ENCODE data around the gene VIM.

VIM gene

DNA sequence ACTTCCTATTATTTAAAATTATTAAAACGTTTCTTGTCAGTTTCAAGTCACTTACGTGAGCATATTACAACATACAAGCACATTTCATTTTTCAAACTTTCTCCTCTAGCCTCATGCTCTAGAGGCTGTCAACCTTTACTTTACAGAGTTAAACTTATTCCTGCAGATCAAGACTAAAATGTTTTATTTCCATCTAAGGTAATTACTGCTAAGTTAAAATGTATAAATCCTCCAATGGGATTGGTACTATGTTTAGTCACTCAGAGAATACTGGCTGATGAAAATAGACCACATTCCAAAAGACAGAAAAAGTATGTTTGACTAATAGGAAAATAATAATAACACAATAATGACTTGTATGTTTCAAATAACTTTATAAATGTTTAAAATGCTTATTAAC, 18.2 kb upstream of the VIM start:
- DNase-seq (ENCODE audit: low read depth in 2 of 2) = no peak

DNA sequence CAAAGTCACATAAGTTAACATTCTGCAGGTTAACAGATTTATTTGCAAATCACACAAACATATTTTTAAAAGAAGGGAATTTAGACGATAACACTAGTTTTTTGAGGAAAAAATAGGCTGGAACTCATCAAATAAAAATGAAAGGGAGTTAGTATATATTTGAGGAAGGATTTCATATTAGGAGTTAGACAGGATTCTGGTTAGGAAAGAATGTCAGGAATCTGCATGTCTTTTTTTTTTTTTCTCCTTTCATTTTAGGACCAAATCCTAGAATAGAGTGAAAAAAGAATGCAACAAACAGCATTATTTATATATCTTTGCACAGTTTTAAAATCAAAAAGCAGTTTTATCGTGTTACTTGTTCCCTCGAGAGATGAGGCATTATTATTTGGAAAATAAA, 17.7 kb upstream of the VIM start:
- no peak for DNase-seq (ENCODE audit: low read depth in 2 of 2)

DNA sequence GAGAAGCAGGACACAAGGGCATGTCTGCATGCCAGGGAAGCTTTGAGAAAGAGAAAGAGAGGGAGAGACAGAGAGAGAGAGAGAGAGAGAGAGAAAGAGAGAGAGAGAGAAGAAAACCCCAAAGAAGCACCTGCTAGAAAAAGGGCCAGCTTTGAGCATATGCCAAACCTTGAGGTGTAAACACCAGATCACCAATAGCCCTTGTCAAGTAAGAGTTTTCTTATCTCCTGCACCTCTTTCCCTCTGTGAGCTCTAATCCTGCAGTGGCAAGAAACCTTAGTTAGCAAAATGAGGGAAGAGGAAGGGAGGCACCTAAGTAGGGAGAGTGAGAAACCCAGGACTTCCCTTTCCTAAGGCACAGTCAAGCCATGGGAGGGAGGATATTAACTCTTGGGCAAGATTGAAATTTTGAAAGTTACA, 15.2 kb upstream of the VIM start:
- DNase-seq (ENCODE audit: low read depth in 2 of 2) = no peak

DNA sequence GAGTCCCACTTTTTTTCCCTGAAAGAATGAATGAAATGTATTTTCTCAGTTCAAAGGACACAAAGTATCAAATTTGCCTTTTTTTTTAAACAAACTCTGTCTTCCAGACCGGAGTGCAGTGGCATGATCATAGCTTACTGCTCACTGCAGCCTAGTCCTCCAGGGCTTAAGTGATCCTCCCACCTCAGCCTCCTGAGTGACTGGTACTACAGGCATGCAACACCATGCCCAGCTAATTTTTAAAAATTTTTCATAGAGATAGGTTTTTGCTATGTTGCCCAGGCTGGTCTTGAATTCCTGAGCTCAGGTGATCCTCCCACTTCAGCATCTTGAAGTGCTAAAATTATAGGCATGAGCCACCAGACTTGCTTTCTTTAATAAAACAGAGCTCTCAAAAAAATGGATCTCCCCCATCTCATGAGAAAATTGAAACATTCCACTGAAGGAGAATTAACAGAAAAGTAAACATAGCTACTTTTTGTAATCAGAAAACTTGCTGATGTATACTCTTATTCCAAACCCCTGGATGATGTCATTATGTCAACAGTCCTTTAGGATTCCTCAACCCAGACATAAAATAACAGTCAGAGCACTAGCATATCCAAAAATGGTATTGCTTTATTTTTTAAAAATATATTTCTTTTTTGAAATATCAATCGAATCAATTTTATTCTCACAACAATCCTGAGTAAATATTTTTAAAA, 14.2 kb upstream of the VIM start:
- no peak for DNase-seq (ENCODE audit: low read depth in 2 of 2)

DNA sequence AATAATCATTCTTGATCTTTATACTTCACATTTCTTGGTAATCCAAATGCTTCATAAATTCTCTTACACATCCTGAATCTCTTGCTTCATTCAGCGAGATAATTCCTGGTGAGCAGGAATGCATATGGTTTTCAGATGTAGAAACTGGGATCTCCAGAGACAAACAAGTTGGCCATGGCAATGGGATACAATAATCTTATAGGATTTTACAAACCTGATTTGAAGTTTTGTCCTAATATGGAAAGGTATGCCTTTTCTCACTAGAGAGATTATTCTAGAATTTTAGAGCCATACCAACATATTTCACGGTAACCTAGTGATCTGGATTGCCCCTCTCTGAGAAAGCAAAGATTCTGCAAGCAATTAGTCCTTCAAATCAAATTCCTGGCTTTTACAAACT, 13.5 kb upstream of the VIM start:
- no peak for DNase-seq (ENCODE audit: low read depth in 2 of 2)

DNA sequence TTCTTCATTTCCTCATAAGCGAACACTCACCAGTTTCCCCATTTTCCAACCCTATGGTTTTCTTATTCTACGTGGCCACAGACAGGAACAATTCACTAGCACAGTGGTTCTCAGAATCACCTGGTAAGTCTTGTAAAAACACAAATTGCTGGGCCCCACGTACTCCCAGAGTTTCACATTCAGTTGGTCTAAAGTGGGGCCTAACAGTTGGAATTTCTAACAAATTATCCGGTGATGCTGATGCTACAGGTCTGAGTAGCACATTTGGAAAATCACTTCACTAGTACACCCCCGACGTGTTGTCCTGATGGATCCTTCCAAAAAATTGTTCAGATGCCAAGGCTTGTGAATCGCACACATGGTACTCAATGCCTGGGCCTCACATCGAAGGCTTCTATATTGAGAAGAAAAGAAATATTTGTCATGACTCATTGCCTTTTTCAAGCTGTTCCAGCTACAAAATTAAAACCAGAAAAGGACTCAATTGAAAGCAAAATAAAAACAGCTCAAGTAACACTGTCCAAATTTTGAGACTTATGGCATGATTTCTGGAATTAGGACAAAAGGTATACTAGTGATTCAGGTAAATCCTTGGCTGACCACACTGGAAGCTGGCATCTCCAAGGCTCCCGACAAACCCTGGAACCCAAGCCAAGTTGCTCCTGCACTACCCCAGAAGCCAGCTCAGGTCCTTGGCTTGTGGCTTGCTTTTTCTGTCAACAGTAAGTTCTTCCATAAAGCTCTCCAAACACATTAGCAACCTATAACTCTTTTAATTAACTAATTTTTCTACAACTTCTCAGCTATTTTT, 12.9 kb upstream of the VIM start:
- no peak for DNase-seq (ENCODE audit: low read depth in 2 of 2)

DNA sequence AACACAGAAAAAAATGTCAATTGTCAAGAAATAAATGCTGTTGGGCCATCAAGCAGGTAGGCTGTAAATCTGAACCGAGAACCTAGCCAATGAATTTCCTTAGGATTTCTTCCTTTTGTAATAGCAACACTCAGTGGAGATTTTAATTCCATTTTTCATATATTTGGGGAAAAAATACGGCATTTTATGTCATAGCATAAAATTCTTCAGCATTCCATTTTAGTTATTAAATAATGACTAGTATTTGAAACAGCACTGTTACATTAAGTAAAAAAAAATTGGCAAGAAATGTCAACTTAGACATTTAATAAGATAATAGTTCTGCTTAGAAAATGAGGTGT, 12.3 kb upstream of the VIM start:
- DNase-seq (ENCODE audit: low read depth in 2 of 2) = no peak

DNA sequence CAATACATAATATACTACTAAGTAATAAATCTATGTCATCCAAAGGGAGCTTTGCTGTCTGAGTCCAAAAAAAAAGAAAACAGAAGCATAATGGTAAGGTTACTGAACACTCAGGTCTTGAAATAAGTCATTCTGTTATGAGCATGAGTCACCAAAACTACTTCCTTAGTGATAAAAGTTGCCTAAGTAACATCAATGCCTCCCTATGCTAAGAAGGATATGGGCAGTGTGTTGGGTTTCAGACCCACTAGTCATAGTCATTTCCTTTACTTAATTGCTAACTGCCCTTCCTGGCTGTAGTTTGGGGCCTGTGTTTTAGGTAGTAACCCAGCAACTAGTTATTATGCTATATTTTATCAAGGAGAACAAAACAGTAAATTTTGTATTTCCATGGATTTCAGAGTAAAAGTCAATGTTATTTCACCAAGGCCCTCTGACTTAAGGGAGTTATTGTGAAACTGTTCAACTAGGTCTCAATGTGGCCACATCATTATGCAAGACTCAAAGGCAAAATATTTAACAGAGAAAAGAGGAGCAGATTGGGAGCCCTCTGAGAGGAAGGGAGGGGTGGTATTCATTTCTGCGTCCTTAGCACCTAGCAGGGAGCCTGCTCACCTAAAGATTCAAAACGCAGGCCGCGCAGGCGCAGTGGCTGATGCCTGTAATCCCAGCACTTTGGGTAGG, 11.7 kb upstream of the VIM start:
- no peak for DNase-seq (ENCODE audit: low read depth in 2 of 2)

DNA sequence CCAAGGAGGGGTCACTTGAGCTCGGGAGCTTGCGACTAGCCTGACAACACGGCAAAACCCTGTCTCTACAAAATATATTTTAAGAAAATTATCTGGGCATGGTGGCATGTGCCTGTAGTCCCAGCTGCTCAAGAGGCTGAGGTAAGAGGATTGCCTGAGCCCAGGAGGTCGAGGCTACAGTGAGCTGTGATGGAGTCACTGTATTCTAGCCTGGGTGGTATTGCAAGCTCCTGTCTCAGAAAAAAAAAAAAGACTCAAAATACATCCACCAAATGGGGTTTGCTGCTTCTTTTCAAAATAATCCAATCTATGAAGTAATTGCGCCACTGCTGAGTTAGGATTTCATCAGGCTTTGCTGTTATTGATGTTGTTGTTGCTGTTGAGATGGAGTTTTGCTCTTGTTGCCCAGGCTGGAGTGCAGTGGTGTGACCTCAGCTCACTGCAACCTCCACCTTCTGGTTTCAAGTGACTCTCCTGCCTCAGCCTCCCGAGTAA, 11.1 kb upstream of the VIM start:
- no peak for DNase-seq (ENCODE audit: low read depth in 2 of 2)

DNA sequence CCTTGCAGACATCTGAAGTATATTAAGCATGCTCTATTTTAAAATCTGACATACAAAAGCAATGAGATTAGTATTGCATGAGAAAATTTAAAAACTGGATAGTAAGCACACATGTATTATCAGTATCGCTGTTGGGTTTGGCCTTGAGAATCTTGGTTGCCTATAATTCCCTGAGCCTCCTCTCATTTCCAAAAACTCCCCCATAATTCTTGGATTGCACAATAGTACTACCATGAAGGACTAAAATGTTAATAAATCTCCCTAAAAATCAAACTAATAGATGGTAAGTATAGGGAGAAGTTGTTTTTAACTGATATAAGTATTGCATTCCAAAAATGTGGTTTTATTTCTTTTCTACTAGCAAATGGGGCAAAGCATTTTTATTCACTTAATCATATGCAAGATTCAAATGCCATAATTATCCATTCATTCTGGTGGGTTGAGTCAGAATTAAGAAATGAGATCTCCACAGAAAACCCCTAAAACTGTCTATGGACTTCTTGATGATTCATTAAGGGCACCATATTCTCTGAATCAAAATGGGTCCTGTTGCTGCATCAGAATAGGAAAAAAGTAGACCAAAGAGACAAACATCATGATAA, 10.3 kb upstream of the VIM start:
- DNase-seq (ENCODE audit: low read depth in 2 of 2) = no peak

DNA sequence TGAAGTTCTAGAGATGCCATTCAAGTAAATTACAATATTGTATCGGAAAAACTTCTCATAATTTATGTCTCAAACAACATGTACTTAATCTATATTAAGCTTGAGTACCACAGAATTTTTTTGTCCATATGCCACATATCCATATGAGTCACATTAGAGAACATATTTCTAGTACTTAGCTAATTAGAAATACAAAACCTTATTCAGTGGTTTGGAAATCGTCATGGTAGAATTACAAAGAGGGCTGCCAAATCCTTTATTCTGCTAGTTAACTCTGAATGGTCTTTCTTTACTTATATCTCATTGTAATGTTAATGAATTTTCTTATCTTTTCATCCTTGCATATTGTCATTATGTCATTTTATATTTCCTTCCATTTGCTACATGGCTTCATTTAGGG, 9.0 kb upstream of the VIM start:
- no peak for DNase-seq (ENCODE audit: low read depth in 2 of 2)

DNA sequence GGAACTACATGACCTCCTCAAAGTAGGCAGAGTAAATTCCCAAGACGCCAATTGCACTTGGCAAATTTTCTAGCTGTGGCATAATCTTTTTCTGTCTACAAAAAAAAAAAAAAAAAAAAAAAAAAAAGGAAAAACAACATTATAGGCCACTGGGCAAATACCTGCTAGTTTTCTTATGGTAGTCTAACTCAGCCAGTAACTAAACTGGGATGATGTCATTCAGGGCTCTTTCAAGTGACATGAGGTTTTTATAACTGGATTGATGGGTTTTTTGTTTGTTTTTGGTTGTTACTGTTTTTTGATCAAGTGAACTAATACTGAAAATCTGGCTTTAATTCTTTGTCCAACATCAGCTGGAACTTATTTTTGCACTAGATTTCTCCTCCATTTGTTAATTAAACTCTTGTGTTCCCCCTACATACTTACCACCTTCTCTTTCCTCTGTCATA, 7.4 kb upstream of the VIM start:
- DNase-seq (ENCODE audit: low read depth in 2 of 2) = no peak

DNA sequence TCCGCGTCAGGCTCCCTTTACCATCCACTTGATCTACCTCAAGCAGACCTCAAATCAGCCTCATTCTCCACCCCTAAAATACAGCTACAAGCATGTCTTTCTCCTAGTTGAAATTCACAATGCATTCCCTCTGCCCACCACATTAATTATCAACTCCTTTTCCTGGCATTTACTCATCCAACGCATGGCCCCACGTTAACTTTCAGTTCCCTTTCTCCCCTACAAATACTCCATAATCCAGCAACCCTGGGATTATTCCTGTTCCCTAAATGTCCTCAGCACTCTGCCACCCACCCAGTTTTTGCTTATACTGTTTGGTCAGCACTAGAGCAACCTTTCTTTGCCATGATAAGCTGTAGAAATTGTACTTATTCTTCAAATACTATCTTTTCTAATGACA, 5.7 kb upstream of the VIM start:
- no peak for DNase-seq (ENCODE audit: low read depth in 2 of 2)

DNA sequence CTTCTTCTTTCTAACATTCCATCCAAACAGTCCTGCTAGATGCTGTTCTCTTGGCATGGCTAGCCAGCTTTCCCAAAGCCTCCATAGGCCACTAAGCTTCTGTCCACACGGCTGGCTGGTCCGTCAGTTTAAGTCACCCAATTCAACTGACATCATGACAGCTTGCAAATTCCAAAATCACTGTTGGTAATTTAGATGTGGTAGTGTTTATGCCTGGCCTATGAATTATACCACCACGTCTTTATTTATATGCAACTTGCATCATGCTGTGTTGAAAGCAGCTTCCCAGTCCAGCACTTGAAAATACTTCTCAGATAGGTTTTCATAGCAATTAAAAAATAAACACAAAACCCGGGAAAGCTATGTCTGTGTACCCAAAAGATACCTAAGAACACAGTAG, 2.2 kb upstream of the VIM start:
- no peak for DNase-seq (ENCODE audit: low read depth in 2 of 2)

DNA sequence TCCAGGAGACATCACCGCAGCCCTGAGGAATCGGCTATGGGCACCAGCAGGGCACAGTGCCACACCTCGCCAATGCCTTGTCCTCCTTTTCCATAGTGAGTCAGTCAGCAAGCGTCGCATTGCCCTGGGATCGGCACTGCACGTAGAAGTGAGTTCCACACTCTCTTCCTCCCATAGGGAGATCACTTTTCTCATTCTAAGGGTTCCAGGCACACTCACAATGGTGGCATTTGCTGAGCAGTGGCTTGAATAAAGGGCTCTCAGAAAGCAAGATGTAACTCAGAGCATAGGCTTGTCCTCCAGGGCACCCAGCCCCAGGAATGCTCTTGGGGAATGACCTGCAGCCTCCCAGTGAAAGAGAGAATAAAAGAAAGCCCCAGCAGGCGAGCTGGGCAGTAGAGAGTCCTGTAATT, 1.1 kb upstream of the VIM start:
- no peak for DNase-seq (ENCODE audit: low read depth in 2 of 2)

DNA sequence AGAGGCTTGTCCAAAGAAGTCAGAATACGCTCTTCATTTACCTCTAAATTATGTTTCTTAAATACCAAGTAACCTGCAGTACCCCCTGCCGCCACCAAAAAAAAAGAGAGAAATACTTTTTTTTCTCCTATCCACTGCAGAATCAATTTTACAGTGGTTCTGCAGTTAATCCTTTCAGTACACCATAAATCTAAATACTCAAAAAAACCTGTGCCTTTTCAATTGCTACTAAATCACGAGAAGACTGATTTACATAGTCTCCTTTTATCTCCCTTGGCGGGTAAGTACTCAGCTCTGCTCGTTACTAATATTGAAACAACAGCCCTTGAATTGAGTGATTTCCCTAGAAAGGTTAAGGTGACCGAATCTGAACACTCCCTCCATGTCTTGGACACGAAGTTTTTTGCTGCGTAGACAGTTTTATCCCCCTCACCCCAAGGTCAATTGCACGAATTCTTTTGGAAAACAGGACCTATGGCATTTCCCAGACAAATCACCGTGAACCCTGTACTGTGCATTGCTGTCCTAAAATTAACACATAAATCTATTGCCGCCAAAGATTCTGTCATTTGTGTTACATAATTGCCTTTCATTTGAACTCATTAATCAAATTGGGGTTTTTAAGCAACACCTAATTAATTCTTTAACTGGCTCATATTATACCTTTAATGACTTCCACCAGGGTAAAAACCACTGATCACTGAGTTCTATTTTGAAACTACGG, 512 bp upstream of the VIM start:
- DNase-seq (ENCODE audit: low read depth in 2 of 2) = no peak

DNA sequence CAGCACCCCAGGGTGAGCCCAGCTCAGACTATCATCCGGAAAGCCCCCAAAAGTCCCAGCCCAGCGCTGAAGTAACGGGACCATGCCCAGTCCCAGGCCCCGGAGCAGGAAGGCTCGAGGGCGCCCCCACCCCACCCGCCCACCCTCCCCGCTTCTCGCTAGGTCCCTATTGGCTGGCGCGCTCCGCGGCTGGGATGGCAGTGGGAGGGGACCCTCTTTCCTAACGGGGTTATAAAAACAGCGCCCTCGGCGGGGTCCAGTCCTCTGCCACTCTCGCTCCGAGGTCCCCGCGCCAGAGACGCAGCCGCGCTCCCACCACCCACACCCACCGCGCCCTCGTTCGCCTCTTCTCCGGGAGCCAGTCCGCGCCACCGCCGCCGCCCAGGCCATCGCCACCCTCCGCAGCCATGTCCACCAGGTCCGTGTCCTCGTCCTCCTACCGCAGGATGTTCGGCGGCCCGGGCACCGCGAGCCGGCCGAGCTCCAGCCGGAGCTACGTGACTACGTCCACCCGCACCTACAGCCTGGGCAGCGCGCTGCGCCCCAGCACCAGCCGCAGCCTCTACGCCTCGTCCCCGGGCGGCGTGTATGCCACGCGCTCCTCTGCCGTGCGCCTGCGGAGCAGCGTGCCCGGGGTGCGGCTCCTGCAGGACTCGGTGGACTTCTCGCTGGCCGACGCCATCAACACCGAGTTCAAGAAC, 1.1 kb downstream of the VIM start:
- peak; percentile 64 to 71 for DNase-seq (ENCODE audit: low read depth in 2 of 2)

DNA sequence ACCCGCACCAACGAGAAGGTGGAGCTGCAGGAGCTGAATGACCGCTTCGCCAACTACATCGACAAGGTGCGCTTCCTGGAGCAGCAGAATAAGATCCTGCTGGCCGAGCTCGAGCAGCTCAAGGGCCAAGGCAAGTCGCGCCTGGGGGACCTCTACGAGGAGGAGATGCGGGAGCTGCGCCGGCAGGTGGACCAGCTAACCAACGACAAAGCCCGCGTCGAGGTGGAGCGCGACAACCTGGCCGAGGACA, 1.6 kb downstream of the VIM start:
- no peak for DNase-seq (ENCODE audit: low read depth in 2 of 2)

DNA sequence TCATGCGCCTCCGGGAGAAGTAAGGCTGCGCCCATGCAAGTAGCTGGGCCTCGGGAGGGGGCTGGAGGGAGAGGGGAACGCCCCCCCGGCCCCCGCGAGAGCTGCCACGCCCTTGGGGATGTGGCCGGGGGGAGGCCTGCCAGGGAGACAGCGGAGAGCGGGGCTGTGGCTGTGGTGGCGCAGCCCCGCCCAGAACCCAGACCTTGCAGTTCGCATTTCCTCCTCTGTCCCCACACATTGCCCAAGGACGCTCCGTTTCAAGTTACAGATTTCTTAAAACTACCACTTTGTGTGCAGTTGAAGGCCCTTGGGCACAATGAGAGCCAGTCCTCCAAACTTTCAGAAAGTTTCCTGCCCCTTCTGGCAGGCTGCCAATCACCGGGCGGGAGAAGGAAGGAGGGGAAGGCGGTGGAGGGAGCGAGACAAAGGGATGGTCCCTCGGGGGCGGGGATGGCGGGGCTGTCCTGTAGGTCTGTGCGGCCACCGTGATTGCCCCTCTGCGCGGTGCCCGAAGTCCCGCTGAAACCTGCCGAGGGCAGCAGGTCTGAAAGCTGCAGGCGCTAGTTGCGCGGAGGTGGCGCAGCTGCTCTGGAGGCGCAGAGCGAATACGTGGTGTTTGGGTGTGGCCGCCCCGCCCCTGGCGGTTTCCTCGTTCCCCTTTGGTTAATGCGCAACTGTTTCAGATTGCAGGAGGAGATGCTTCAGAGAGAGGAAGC, 2.1 kb downstream of the VIM start:
- DNase-seq (ENCODE audit: low read depth in 2 of 2) = peak; percentile 69 to 75

DNA sequence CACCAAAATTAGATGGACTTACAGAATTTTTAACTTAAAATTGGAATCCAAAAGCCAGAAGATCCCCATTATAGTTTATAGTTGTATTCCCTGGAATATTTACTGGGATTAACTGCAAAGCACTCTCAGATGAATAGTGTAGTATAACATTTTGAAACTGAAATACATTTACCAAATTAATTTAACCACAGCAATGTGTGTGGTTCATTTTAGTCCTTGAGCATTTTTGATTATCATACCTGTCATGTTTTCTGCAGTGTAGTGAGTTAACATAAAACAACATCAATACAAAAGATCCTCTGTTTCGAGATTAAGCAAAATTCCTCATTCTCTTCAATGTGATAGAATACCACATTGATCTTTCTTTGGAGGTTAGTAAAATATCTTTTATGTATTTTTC, 3.7 kb downstream of the VIM start:
- no peak for DNase-seq (ENCODE audit: low read depth in 2 of 2)

Measured in stimulated activated CD8-positive, alpha-beta memory T cell treated with anti-CD3 and anti-CD28 coated beads, Interleukin-7, amount 100 ng/mL, for 1 hour (primary cell).